Choroid plexus epithelial cell (primary cell): Measurements from ENCODE around the gene ASIC2.

Experiments
- DNase-seq: peaks from one replicate; pipeline ENCODE4 v3.0.0-alpha.2; 2010; ENCODE audit warnings: low read depth
- H3K4me3 ChIP-seq: 2 replicates; pipeline ENCODE4 v1.5.1; 2011; ENCODE audit warnings: low read depth, mild to moderate bottlenecking, control low read depth, low read length, moderate library complexity
- CTCF ChIP-seq: conservative IDR thresholded peaks from 2 replicates; pipeline ENCODE4 v1.5.1; 2011; ENCODE audit warnings: low read depth, mild to moderate bottlenecking, control low read depth, inconsistent platforms, low read length, moderate library complexity

Gene ASIC2

GRCh38 chr17:33201283-33201682, 91.8 kb downstream of the ASIC2 start:
- TF ChIP-seq CTCF, result no peak
- H3K4me3 ChIP-seq, result no peak overlapping the region
- DNase-seq, result no peak

- no peak overlapping the region for H3K4me3 ChIP-seq
- DNase-seq, result no peak
- TF ChIP-seq CTCF, result no peak
Measured at GRCh38 chr17:33200587-33200986, 92.5 kb downstream of the ASIC2 start.

- H3K4me3 ChIP-seq, result no peak overlapping the region
- DNase-seq, result no peak
- no peak for TF ChIP-seq CTCF
Measured at GRCh38 chr17:33199571-33200510, 93.3 kb downstream of the ASIC2 start.

- no peak overlapping the region for H3K4me3 ChIP-seq
- no peak for TF ChIP-seq CTCF
- DNase-seq, result no peak
Measured at GRCh38 chr17:33198954-33199353, 94.1 kb downstream of the ASIC2 start.

- TF ChIP-seq CTCF, result no peak
- DNase-seq, result no peak
- H3K4me3 ChIP-seq, result no peak overlapping the region
Measured at GRCh38 chr17:33197342-33197741, 95.8 kb downstream of the ASIC2 start.

GRCh38 chr17:33196883-33197282, 96.2 kb downstream of the ASIC2 start:
- no peak for DNase-seq
- no peak for TF ChIP-seq CTCF
- no peak overlapping the region for H3K4me3 ChIP-seq
